ENCODE results near the gene LBHD2.

DNA sequence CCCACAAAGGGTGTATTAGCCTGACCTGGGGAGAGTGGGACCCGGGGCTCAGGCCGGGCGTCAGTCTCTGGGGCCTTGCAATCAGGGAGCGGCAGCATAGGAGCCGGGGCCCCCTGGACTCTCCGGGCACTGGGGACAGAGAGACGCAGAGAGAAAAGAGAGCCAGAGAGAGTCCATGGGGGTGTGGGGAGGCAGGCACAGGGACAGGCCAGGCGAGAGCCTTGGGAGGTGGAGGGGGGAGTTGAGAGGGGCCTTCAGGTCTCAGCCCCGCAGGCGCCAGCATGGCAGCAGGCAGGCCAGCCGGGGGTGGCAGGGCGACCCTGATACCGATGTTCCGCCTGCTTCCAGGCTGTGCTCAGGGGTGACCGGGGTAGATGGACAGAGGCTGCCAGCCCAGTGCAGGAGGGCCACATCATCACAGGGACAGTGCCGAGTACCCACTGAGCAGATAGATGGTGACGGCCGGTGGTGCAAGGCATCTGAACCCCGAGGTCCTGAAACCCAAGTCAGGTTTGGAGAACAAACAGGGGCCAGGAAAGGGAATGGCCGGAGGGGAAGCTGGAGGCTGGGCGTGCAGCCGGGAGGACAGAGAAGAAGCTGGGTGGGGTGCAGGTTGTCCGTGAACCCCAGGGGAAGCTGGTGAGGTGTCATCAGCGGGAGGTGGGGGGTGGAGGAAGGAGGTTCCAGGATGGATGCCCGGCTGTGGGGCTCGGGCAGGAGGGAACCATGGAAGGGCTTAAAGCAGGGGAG is 13.4 kb downstream of the LBHD2 start:
- TF ChIP-seq POLR2AphosphoS5 (IDR thresholded peaks at IDR 0.05; ENCODE audit: low read depth) (no peak), GABPA (IDR thresholded peaks at IDR 0.05; ENCODE audit: low read depth) (no peak), REST (IDR thresholded peaks at IDR 0.05; ENCODE audit: insufficient replicate concordance, low read depth) (no peak)
- TF ChIP-seq, protein P1, sequence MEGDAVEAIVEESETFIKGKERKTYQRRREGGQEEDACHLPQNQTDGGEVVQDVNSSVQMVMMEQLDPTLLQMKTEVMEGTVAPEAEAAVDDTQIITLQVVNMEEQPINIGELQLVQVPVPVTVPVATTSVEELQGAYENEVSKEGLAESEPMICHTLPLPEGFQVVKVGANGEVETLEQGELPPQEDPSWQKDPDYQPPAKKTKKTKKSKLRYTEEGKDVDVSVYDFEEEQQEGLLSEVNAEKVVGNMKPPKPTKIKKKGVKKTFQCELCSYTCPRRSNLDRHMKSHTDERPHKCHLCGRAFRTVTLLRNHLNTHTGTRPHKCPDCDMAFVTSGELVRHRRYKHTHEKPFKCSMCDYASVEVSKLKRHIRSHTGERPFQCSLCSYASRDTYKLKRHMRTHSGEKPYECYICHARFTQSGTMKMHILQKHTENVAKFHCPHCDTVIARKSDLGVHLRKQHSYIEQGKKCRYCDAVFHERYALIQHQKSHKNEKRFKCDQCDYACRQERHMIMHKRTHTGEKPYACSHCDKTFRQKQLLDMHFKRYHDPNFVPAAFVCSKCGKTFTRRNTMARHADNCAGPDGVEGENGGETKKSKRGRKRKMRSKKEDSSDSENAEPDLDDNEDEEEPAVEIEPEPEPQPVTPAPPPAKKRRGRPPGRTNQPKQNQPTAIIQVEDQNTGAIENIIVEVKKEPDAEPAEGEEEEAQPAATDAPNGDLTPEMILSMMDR (IDR thresholded peaks at IDR 0.05; ENCODE audit: insufficient read depth, low read length) = no peak

Data from HL-60 (cell line).